Activated naive CD8-positive, alpha-beta T cell treated with anti-CD3 and anti-CD28 coated beads, Interleukin-2, amount 10 ng/mL, durations not matched to agents 7 days and 5 days (primary cell): ENCODE data around the gene HPD. TPM values are rescaled to one million over a fixed set of nuclear protein-coding genes. Genes with fewer than 3 reads are reported as not detected.
"Not testable (repeated sequence)": the region's sequence is repeated elsewhere in the genome, so short reads cannot be mapped to it uniquely, and the experiment has no call there.

Experiments
- ATAC-seq: fragments of 150-1000 bp; cut with Tn5 transposase; one replicate; pipeline ENCODE4 v1.10.0; 2021; ENCODE audit warnings: low read depth, moderate library complexity
- POLR2A ChIA-PET: fragments of 350-600 bp; sonication (Branson Sonifier 250); formaldehyde crosslinking; loops from one replicate; lab custom pipeline; 2021; ENCODE audit warnings: antibody characterized with exemption; lab: Charles Lee
- DNase-seq: peaks from one replicate; pipeline ENCODE4 v3.0.0; 2021
- H3K27ac Mint-ChIP-seq: one replicate; pipeline ENCODE4 v1.8.0; 2022; ENCODE audit warnings: mild to moderate bottlenecking, mixed read lengths
- H3K27me3 Mint-ChIP-seq: one replicate; pipeline ENCODE4 v1.8.0; 2022; ENCODE audit warnings: mild to moderate bottlenecking, moderate library complexity, mixed read lengths
- H3K36me3 Mint-ChIP-seq: one replicate; pipeline ENCODE4 v1.8.0; 2021; ENCODE audit warnings: mild to moderate bottlenecking, mixed read lengths
- H3K4me1 Mint-ChIP-seq: one replicate; pipeline ENCODE4 v1.8.0; 2021; ENCODE audit warnings: mixed read lengths
- H3K4me3 Mint-ChIP-seq: one replicate; pipeline ENCODE4 v1.8.0; 2022; ENCODE audit warnings: mild to moderate bottlenecking, moderate library complexity, mixed read lengths
- H3K9me3 Mint-ChIP-seq: one replicate; pipeline ENCODE4 v1.8.0; 2021; ENCODE audit warnings: mixed read lengths
- total RNA-seq, 2 experiments: library from RNA; stranded (reverse); gene quantifications; one replicate each; pipeline ENCODE4 v1.2.3, GENCODE V29; 2021

Gene HPD
- total RNA-seq, 2 experiments from 2014 or later: not detected

- peaks cover 14% of the 10 kb centered on the region for H3K27me3 Mint-ChIP-seq
- H3K27ac Mint-ChIP-seq, H3K9me3 Mint-ChIP-seq, POLR2A ChIA-PET, H3K36me3 Mint-ChIP-seq, DNase-seq, H3K4me3 Mint-ChIP-seq, ATAC-seq: not testable (repeated sequence)
- peaks cover 16% of the 10 kb centered on the region for H3K4me1 Mint-ChIP-seq
Measured at GRCh38 chr12:121885129-121885528, 26.5 kb upstream of the HPD start.

GRCh38 chr12:121883315-121883660 is 24.6 kb upstream of the HPD start:
- H3K4me1 Mint-ChIP-seq: peaks cover 6% of the 10 kb centered on the region
- no peak for DNase-seq
- H3K36me3 Mint-ChIP-seq: no peaks in the 10 kb centered on the region
- POLR2A ChIA-PET: no interaction called here
- peaks cover 14% of the 10 kb centered on the region for H3K27me3 Mint-ChIP-seq
- no peaks in the 10 kb centered on the region for H3K9me3 Mint-ChIP-seq
- no peak overlapping the region for H3K27ac Mint-ChIP-seq
- no peak overlapping the region for H3K4me3 Mint-ChIP-seq
- no peak for ATAC-seq

GRCh38 chr12:121876080-121876447 is 17.4 kb upstream of the HPD start:
- H3K27me3 Mint-ChIP-seq, H3K4me3 Mint-ChIP-seq, H3K36me3 Mint-ChIP-seq, H3K27ac Mint-ChIP-seq, DNase-seq, ATAC-seq, H3K9me3 Mint-ChIP-seq, H3K4me1 Mint-ChIP-seq: not testable (repeated sequence)
- POLR2A ChIA-PET: interaction anchor here (0.5 kb wide), 1 partner anchor 61 kb away, joined by 8 read pairs; no protein-coding TSS in a partner anchor

GRCh38 chr12:121875582-121875981 is 16.9 kb upstream of the HPD start:
- Mint-ChIP-seq H3K9me3 (no peaks in the 10 kb centered on the region), H3K27me3 (peaks cover 2% of the 10 kb centered on the region)
- ATAC-seq: no peak

GRCh38 chr12:121874071-121874470 is 15.4 kb upstream of the HPD start:
- Mint-ChIP-seq H3K27ac (no peak overlapping the region), H3K4me3 (no peak overlapping the region), H3K4me1 (no peaks in the 10 kb centered on the region), H3K27me3 (peaks cover 2% of the 10 kb centered on the region), H3K36me3 (no peaks in the 10 kb centered on the region), H3K9me3 (no peaks in the 10 kb centered on the region)
- no peak for ATAC-seq
- POLR2A ChIA-PET: no interaction called here
- no peak for DNase-seq

More at GRCh38 chr12:121875582-121875981, 16.9 kb upstream of the HPD start:
- no peak for DNase-seq
- Mint-ChIP-seq H3K4me3 (no peak overlapping the region), H3K4me1 (no peaks in the 10 kb centered on the region), H3K27ac (no peak overlapping the region), H3K36me3 (no peaks in the 10 kb centered on the region)
- POLR2A ChIA-PET: interaction anchor here (0.5 kb wide), 1 partner anchor 60 kb away, joined by 8 read pairs; no protein-coding TSS in a partner anchor

- POLR2A ChIA-PET: no interaction called here
- H3K36me3 Mint-ChIP-seq: no peaks in the 10 kb centered on the region
- peaks cover 2% of the 10 kb centered on the region for H3K27me3 Mint-ChIP-seq
- H3K4me3 Mint-ChIP-seq: no peak overlapping the region
- no peaks in the 10 kb centered on the region for H3K4me1 Mint-ChIP-seq
- H3K9me3 Mint-ChIP-seq: no peaks in the 10 kb centered on the region
- H3K27ac Mint-ChIP-seq: no peak overlapping the region
- ATAC-seq: no peak
- no peak for DNase-seq
Measured at GRCh38 chr12:121873216-121873569, 14.5 kb upstream of the HPD start.

GRCh38 chr12:121872546-121873215 is 14.0 kb upstream of the HPD start:
- DNase-seq: no peak
- no peaks in the 10 kb centered on the region for H3K36me3 Mint-ChIP-seq
- H3K4me1 Mint-ChIP-seq: no peaks in the 10 kb centered on the region
- POLR2A ChIA-PET: no interaction called here
- H3K4me3 Mint-ChIP-seq: no peak overlapping the region
- no peaks in the 10 kb centered on the region for H3K9me3 Mint-ChIP-seq
- H3K27me3 Mint-ChIP-seq: peaks cover 3% of the 10 kb centered on the region
- no peak for ATAC-seq
- H3K27ac Mint-ChIP-seq: no peak overlapping the region

- peaks cover 4% of the 10 kb centered on the region for H3K27me3 Mint-ChIP-seq
- no peaks in the 10 kb centered on the region for H3K4me1 Mint-ChIP-seq
- H3K9me3 Mint-ChIP-seq: no peaks in the 10 kb centered on the region
- DNase-seq (no peak), ATAC-seq (peak; percentile 47)
- no peaks in the 10 kb centered on the region for H3K36me3 Mint-ChIP-seq
- H3K4me3 Mint-ChIP-seq: no peak overlapping the region
- POLR2A ChIA-PET: no interaction called here
- no peak overlapping the region for H3K27ac Mint-ChIP-seq
Measured at GRCh38 chr12:121871467-121871866, 12.8 kb upstream of the HPD start.

GRCh38 chr12:121869229-121869628 is 10.6 kb upstream of the HPD start:
- H3K36me3 Mint-ChIP-seq, H3K4me1 Mint-ChIP-seq, ATAC-seq, H3K27ac Mint-ChIP-seq, H3K27me3 Mint-ChIP-seq, POLR2A ChIA-PET, H3K4me3 Mint-ChIP-seq, H3K9me3 Mint-ChIP-seq, DNase-seq: not testable (repeated sequence)

- H3K4me3 Mint-ChIP-seq: no peak overlapping the region
- no peaks in the 10 kb centered on the region for H3K9me3 Mint-ChIP-seq
- DNase-seq (no peak), ATAC-seq (no peak)
- POLR2A ChIA-PET: no interaction called here
- H3K36me3 Mint-ChIP-seq: no peaks in the 10 kb centered on the region
- no peak overlapping the region for H3K27ac Mint-ChIP-seq
- peaks cover 2% of the 10 kb centered on the region for H3K27me3 Mint-ChIP-seq
- H3K4me1 Mint-ChIP-seq: no peaks in the 10 kb centered on the region
Measured at GRCh38 chr12:121866331-121866730, 7.7 kb upstream of the HPD start.

GRCh38 chr12:121861636-121862254 is 3.1 kb upstream of the HPD start:
- POLR2A ChIA-PET: interaction anchor here (0.6 kb wide), 1 partner anchor 11 kb away, joined by 4 read pairs; no protein-coding TSS in a partner anchor
- H3K9me3 Mint-ChIP-seq: no peaks in the 10 kb centered on the region
- H3K27ac Mint-ChIP-seq: no peak overlapping the region
- ATAC-seq: no peak
- H3K4me1 Mint-ChIP-seq: no peaks in the 10 kb centered on the region
- H3K27me3 Mint-ChIP-seq: no peaks in the 10 kb centered on the region
- H3K4me3 Mint-ChIP-seq: no peak overlapping the region
- no peaks in the 10 kb centered on the region for H3K36me3 Mint-ChIP-seq
- DNase-seq: no peak

- H3K36me3 Mint-ChIP-seq, H3K4me3 Mint-ChIP-seq, H3K27ac Mint-ChIP-seq, DNase-seq, H3K9me3 Mint-ChIP-seq, H3K4me1 Mint-ChIP-seq, H3K27me3 Mint-ChIP-seq, ATAC-seq: not testable (repeated sequence)
- POLR2A ChIA-PET: interaction anchor here (0.6 kb wide), 1 partner anchor 10 kb away, joined by 4 read pairs; no protein-coding TSS in a partner anchor
Measured at GRCh38 chr12:121860699-121861098, 2.0 kb upstream of the HPD start.

- no peak overlapping the region for H3K4me3 Mint-ChIP-seq
- H3K4me1 Mint-ChIP-seq: peaks cover 4% of the 10 kb centered on the region
- no peaks in the 10 kb centered on the region for H3K9me3 Mint-ChIP-seq
- no peaks in the 10 kb centered on the region for H3K27me3 Mint-ChIP-seq
- H3K27ac Mint-ChIP-seq: no peak overlapping the region
- ATAC-seq (no peak), DNase-seq (no peak)
- POLR2A ChIA-PET: no interaction called here
- H3K36me3 Mint-ChIP-seq: no peaks in the 10 kb centered on the region
Measured at GRCh38 chr12:121860257-121860656, 1.6 kb upstream of the HPD start.

- H3K4me1 Mint-ChIP-seq: peaks cover 4% of the 10 kb centered on the region
- H3K27me3 Mint-ChIP-seq: no peaks in the 10 kb centered on the region
- H3K36me3 Mint-ChIP-seq: no peaks in the 10 kb centered on the region
- H3K27ac Mint-ChIP-seq: no peak overlapping the region
- DNase-seq (no peak), ATAC-seq (no peak)
- no peaks in the 10 kb centered on the region for H3K9me3 Mint-ChIP-seq
- H3K4me3 Mint-ChIP-seq: no peak overlapping the region
- POLR2A ChIA-PET: no interaction called here
Measured at GRCh38 chr12:121858318-121858661, 369 bp downstream of the HPD start.
